ENCODE measurements around the gene ABCC11.

- TF ChIP-seq CTCF (IDR thresholded peaks at IDR 0.05 in 8 of 11, conservative IDR thresholded peaks at IDR 0.05 in 3 of 11) (no peak), POLR2A (IDR thresholded peaks at IDR 0.05) (no peak)
Observed at GRCh38 chr16:48188449-48189102, 58.8 kb downstream of the ABCC11 start.

All from spleen (tissue), 7 donors.